Esophagus squamous epithelium (tissue), 5 donors: ENCODE measurements around the gene VIPR1. TPM values are rescaled to one million over a fixed set of nuclear protein-coding genes. Genes with fewer than 3 reads are reported as not detected.

Source experiments
- DNase-seq: peaks from one replicate; lab custom pipeline; 2025; lab: John Stamatoyannopoulos, UW
- H3K27ac ChIP-seq, 4 donors: fragments of 200-600 bp; sonication (generic); one replicate each; pipeline ENCODE4 v1.5.1; 2016 to 2019; ENCODE audit warnings: mild to moderate bottlenecking in 1 of 4
- H3K27me3 ChIP-seq, 4 donors: fragments of 200-600 bp; sonication (generic); 1 replicate in 3 of 4; 2 replicates in 1 of 4; pipeline versions ENCODE4 v1.5.1 to v1.6.0; 2017 to 2021; ENCODE audit warnings: antibody characterized with exemption in 1 of 4
- H3K36me3 ChIP-seq, 3 donors: fragments of 200-600 bp; sonication (generic); one replicate each; pipeline ENCODE4 v1.5.1; 2016 to 2019
- H3K4me1 ChIP-seq, 3 donors: fragments of 200-600 bp; sonication (generic); one replicate each; pipeline ENCODE4 v1.5.1; 2017 to 2019
- H3K4me3 ChIP-seq, 4 donors: fragments of 200-600 bp; sonication (generic); 1 replicate in 3 of 4; 2 replicates in 1 of 4; pipeline ENCODE4 v1.5.1; 2016 to 2019; ENCODE audit warnings: mild to moderate bottlenecking in 2 of 4, moderate library complexity in 1 of 4
- H3K9me3 ChIP-seq, 3 donors: fragments of 200-600 bp; sonication (generic); one replicate each; pipeline ENCODE4 v1.5.1; 2016 to 2019
- CTCF ChIP-seq, 6 experiments: fragments of 450-650 bp in 4 of 6; fragments of 200-600 bp in 2 of 6; sonication (generic) in 2 of 6; IDR thresholded peaks; one replicate each; pipeline ENCODE4 v1.5.1; 2016 to 2019; ENCODE audit warnings: antibody characterized with exemption in 6 of 6, mild to moderate bottlenecking in 4 of 6, moderate library complexity in 4 of 6
- POLR2A ChIP-seq, 4 donors: fragments of 450-650 bp; IDR thresholded peaks; one replicate each; pipeline ENCODE4 v1.6.1; 2017; ENCODE audit warnings: antibody characterized with exemption in 4 of 4, mild to moderate bottlenecking in 4 of 4, moderate library complexity in 3 of 4
- WGBS, 2 donors: methylation state at CpG; one replicate each; pipeline ENCODE4 v1.1.5; 2018; 5-methylcytosine and 5-hydroxymethylcytosine counted together
- intact Hi-C: fragments of 100-400 bp; cut with DNase I; formaldehyde crosslinking; loops from one replicate; pipeline ENCODE4 v1.15.0; 2022
- total RNA-seq, 4 donors: library from RNA; depleted of rRNA; stranded (reverse); fragments of >200 nt; gene quantifications; one replicate each; pipeline ENCODE4 v1.1.0, GENCODE V29; 2016
- donor health status: DM: yes; HTN: yes; CAD: no.

The VIPR1 gene
- total RNA-seq, 4 donors from 2014 or later = 3.6 to 15.4 (median 8.6) TPM

- intact Hi-C loops = no loop called here
- no peaks in the 10 kb centered on the region for H3K36me3 ChIP-seq
- no peak overlapping the region for H3K27ac ChIP-seq
- H3K4me3 ChIP-seq = no peak overlapping the region
- TF ChIP-seq CTCF (IDR thresholded peaks at IDR 0.05) (no peak), POLR2A (IDR thresholded peaks at IDR 0.05) (no peak)
- WGBS, 2 donors = 73 to 96% methylated on average over 4 to 5 of the region's 6 CpGs
- peaks cover 0 to 20% (median 7%) of the 10 kb centered on the region in 3 donors for H3K4me1 ChIP-seq
- DNase-seq = no peak
- H3K9me3 ChIP-seq = no peaks in the 10 kb centered on the region
- peaks cover 0 to under 1% (median 0%) of the 10 kb centered on the region in 4 donors for H3K27me3 ChIP-seq
Measured at GRCh38 chr3:42492508-42493080, 9.8 kb upstream of the VIPR1 start.

GRCh38 chr3:42493126-42493797, 9.2 kb upstream of the VIPR1 start:
- peaks cover 0 to 7% (median 0%) of the 10 kb centered on the region in 4 donors for H3K27me3 ChIP-seq
- WGBS, 2 donors = 74 to 79% methylated on average over 5 to 7 of the region's 7 CpGs
- H3K27ac ChIP-seq = no peak overlapping the region
- H3K4me1 ChIP-seq = peaks cover 0 to 20% (median 7%) of the 10 kb centered on the region in 3 donors
- no peak for DNase-seq
- no peaks in the 10 kb centered on the region for H3K9me3 ChIP-seq
- no peaks in the 10 kb centered on the region for H3K36me3 ChIP-seq
- intact Hi-C loops = no loop called here
- TF ChIP-seq CTCF (IDR thresholded peaks at IDR 0.05) (no peak), POLR2A (IDR thresholded peaks at IDR 0.05) (no peak)
- H3K4me3 ChIP-seq = no peak overlapping the region

- Histone ChIP-seq H3K36me3 (no peaks in the 10 kb centered on the region), H3K4me1 (peaks cover 0 to 20% (median 7%) of the 10 kb centered on the region in 3 donors), H3K9me3 (no peaks in the 10 kb centered on the region), H3K4me3 (no peak overlapping the region), H3K27me3 (peaks cover 0 to 13% (median 0%) of the 10 kb centered on the region in 4 donors), H3K27ac (no peak overlapping the region)
- 80 to 85% methylated on average over 2 to 3 of the region's 3 CpGs for WGBS, 2 donors
- TF ChIP-seq CTCF (IDR thresholded peaks at IDR 0.05) (no peak), POLR2A (IDR thresholded peaks at IDR 0.05) (no peak)
- DNase-seq = no peak
- intact Hi-C loops = no loop called here
Measured at GRCh38 chr3:42493798-42494151, 8.7 kb upstream of the VIPR1 start.

GRCh38 chr3:42495393-42495792, 7.0 kb upstream of the VIPR1 start:
- Histone ChIP-seq H3K4me1 (peaks cover 0 to 6% (median 3%) of the 10 kb centered on the region in 3 donors), H3K9me3 (no peaks in the 10 kb centered on the region), H3K4me3 (no peak overlapping the region), H3K27ac (no peak overlapping the region), H3K27me3 (peaks cover 0 to 29% (median 0%) of the 10 kb centered on the region in 4 donors), H3K36me3 (no peaks in the 10 kb centered on the region)
- DNase-seq = no peak
- no peak for TF ChIP-seq POLR2A (IDR thresholded peaks at IDR 0.05)
- no peak for TF ChIP-seq CTCF (IDR thresholded peaks at IDR 0.05)
- intact Hi-C loops = no loop called here

- Histone ChIP-seq H3K4me1 (peaks cover 11 to 12% (median 12%) of the 10 kb centered on the region in 3 donors), H3K27me3 (peaks cover 0 to 46% (median 0%) of the 10 kb centered on the region in 4 donors), H3K4me3 (no peak overlapping the region), H3K36me3 (no peaks in the 10 kb centered on the region), H3K27ac (no peak overlapping the region), H3K9me3 (no peaks in the 10 kb centered on the region)
- DNase-seq = no peak
- 80 to 85% methylated on average over 12 to 13 of the region's 13 CpGs for WGBS, 2 donors
- TF ChIP-seq POLR2A (IDR thresholded peaks at IDR 0.05) (no peak), CTCF (IDR thresholded peaks at IDR 0.05) (no peak)
- intact Hi-C loops = no loop called here
Measured at GRCh38 chr3:42497009-42497731, 5.3 kb upstream of the VIPR1 start.
